Right lung (tissue), 5 donors: ENCODE results near the gene BMP15. TPM values are rescaled to one million over a fixed set of nuclear protein-coding genes. Genes with fewer than 3 reads are reported as not detected.

Experiments used
- polyA plus RNA-seq, 5 donors: library from polyadenylated mRNA; unstranded; fragments of 120-200 nt; gene quantifications; one replicate each; pipeline versions ENCODE4 v1.2.1 to v1.2.3, GENCODE V29; 2013; ENCODE audit warnings: inconsistent platforms in 1 of 5, low replicate concordance in 1 of 5; ENCODE audit not compliant: insufficient read length in 5 of 5, insufficient read depth in 1 of 5

BMP15 gene
- polyA plus RNA-seq, 5 donors, result 0.13 to 0.16 TPM; not detected in 3

Other genes starting within 250 kb of the BMP15 start
- gene SHROOM4, start 96.5 kb upstream of the BMP15 start, polyA plus RNA-seq, result 10 to 100 TPM; 20.6 to 38.8 (median 33.6) TPM